Loucy (cell line): Measurements from ENCODE around the gene NUP88.

Experiments
- H2AFZ ChIP-seq: fragments of 200-600 bp; sonication (generic); 2 replicates; pipeline ENCODE4 v1.6.0; 2016; ENCODE audit warnings: antibody characterized with exemption, mild to moderate bottlenecking, low read length, moderate library complexity
- H3F3A ChIP-seq: fragments of 200-600 bp; 2 replicates; pipeline ENCODE4 v1.6.0; 2016; ENCODE audit warnings: antibody characterized with exemption, low read depth, mild to moderate bottlenecking
- H3K27me3 ChIP-seq: fragments of 200-600 bp; sonication (generic); 2 replicates; pipeline ENCODE4 v1.6.1; 2014; ENCODE audit warnings: low read length, mild to moderate bottlenecking; ENCODE audit not compliant: insufficient read depth, poor library complexity, severe bottlenecking
- H3K36me3 ChIP-seq: fragments of 200-600 bp; sonication (generic); 2 replicates; pipeline ENCODE4 v1.6.1; 2016; ENCODE audit warnings: low read length; ENCODE audit not compliant: insufficient read depth
- H3K4me1 ChIP-seq: fragments of 200-600 bp; sonication (generic); 2 replicates; pipeline ENCODE4 v1.5.1; 2014; ENCODE audit warnings: low read length, mild to moderate bottlenecking; ENCODE audit not compliant: insufficient read depth, poor library complexity, severe bottlenecking
- H3K4me2 ChIP-seq: fragments of 200-600 bp; sonication (generic); 2 replicates; pipeline ENCODE4 v1.6.0; 2014; ENCODE audit warnings: antibody characterized with exemption, low read length, low read depth, mild to moderate bottlenecking; ENCODE audit not compliant: poor library complexity, severe bottlenecking
- H3K4me3 ChIP-seq: fragments of 200-600 bp; sonication (generic); 2 replicates; pipeline ENCODE4 v1.5.1; 2014; ENCODE audit warnings: low read length, mild to moderate bottlenecking, mixed read lengths; ENCODE audit not compliant: poor library complexity, severe bottlenecking
- H3K79me2 ChIP-seq: fragments of 200-600 bp; sonication (generic); 2 replicates; pipeline ENCODE4 v1.6.1; 2014; ENCODE audit warnings: low read length; ENCODE audit not compliant: insufficient read depth
- H3K9ac ChIP-seq: fragments of 200-600 bp; sonication (generic); 2 replicates; pipeline ENCODE4 v1.6.0; 2014; ENCODE audit warnings: mild to moderate bottlenecking, low read depth, low read length, moderate library complexity; ENCODE audit not compliant: poor library complexity, severe bottlenecking
- H3K9me2 ChIP-seq: fragments of 200-600 bp; sonication (generic); replicated peaks from 2 replicates; pipeline ENCODE4 v1.6.1; 2016; ENCODE audit warnings: low read depth, low read length, mixed read lengths
- H3K9me3 ChIP-seq: fragments of 200-600 bp; sonication (generic); 2 replicates; pipeline ENCODE4 v1.6.1; 2014; ENCODE audit warnings: mild to moderate bottlenecking, antibody characterized with exemption, low read length, low read depth; ENCODE audit not compliant: insufficient read depth
- H4K20me1 ChIP-seq: fragments of 200-600 bp; sonication (generic); 2 replicates; pipeline ENCODE4 v1.6.0; 2014; ENCODE audit warnings: antibody characterized with exemption, low read length, mild to moderate bottlenecking; ENCODE audit not compliant: insufficient read depth, poor library complexity, severe bottlenecking
- EZH2phosphoT487 ChIP-seq: fragments of 200-600 bp; IDR thresholded peaks from 2 replicates; pipeline ENCODE4 v1.6.1; 2018; ENCODE audit warnings: antibody characterized with exemption, mild to moderate bottlenecking, moderate library complexity, borderline replicate concordance
- TF ChIP-seq, protein P1 (sequence below): fragments of 200-600 bp; sonication (generic); conservative IDR thresholded peaks from 2 replicates; pipeline ENCODE4 v1.5.1; 2014; ENCODE audit warnings: mild to moderate bottlenecking, antibody characterized with exemption, low read length

The NUP88 gene

GRCh38 chr17:5362162-5362811, 57.2 kb downstream of the NUP88 start:
- H3K4me1 ChIP-seq: no peaks in the 10 kb centered on the region
- no peaks in the 10 kb centered on the region for H3K27me3 ChIP-seq
- H3K9me3 ChIP-seq: no peaks in the 10 kb centered on the region
- no peak overlapping the region for H3K4me3 ChIP-seq
- H3K79me2 ChIP-seq: no peaks in the 10 kb centered on the region
- H2AFZ ChIP-seq: no peak overlapping the region
- TF ChIP-seq, protein P1, sequence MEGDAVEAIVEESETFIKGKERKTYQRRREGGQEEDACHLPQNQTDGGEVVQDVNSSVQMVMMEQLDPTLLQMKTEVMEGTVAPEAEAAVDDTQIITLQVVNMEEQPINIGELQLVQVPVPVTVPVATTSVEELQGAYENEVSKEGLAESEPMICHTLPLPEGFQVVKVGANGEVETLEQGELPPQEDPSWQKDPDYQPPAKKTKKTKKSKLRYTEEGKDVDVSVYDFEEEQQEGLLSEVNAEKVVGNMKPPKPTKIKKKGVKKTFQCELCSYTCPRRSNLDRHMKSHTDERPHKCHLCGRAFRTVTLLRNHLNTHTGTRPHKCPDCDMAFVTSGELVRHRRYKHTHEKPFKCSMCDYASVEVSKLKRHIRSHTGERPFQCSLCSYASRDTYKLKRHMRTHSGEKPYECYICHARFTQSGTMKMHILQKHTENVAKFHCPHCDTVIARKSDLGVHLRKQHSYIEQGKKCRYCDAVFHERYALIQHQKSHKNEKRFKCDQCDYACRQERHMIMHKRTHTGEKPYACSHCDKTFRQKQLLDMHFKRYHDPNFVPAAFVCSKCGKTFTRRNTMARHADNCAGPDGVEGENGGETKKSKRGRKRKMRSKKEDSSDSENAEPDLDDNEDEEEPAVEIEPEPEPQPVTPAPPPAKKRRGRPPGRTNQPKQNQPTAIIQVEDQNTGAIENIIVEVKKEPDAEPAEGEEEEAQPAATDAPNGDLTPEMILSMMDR: no peak
- no peak for TF ChIP-seq EZH2phosphoT487
- no peak overlapping the region for H3K9ac ChIP-seq
- H3K4me2 ChIP-seq: no peak overlapping the region
- no peaks in the 10 kb centered on the region for H3K9me2 ChIP-seq
- no peaks in the 10 kb centered on the region for H3F3A ChIP-seq
- peaks cover 40% of the 10 kb centered on the region; the same call in 1 of the 2 replicates for H3K36me3 ChIP-seq
- H4K20me1 ChIP-seq: no peaks in the 10 kb centered on the region

- Histone ChIP-seq H3K4me1 (no peaks in the 10 kb centered on the region), H3K36me3 (peaks cover 40% of the 10 kb centered on the region; the same call in 1 of the 2 replicates)
- TF ChIP-seq, protein P1: no peak
- no peak for TF ChIP-seq EZH2phosphoT487
Observed at GRCh38 chr17:5361426-5361825, 58.0 kb downstream of the NUP88 start.

GRCh38 chr17:5355421-5356129, 63.9 kb downstream of the NUP88 start:
- H4K20me1 ChIP-seq: no peaks in the 10 kb centered on the region
- H3K4me2 ChIP-seq: no peak overlapping the region
- TF ChIP-seq, protein P1: no peak
- TF ChIP-seq EZH2phosphoT487: no peak
- no peaks in the 10 kb centered on the region for H3K79me2 ChIP-seq
- no peaks in the 10 kb centered on the region for H3K27me3 ChIP-seq
- H2AFZ ChIP-seq: no peak overlapping the region
- no peak overlapping the region for H3K9ac ChIP-seq
- H3K4me1 ChIP-seq: no peaks in the 10 kb centered on the region
- H3K9me2 ChIP-seq: no peaks in the 10 kb centered on the region
- no peaks in the 10 kb centered on the region for H3K9me3 ChIP-seq
- no peak overlapping the region for H3K4me3 ChIP-seq
- peaks cover 53% of the 10 kb centered on the region; the same call in 1 of the 2 replicates for H3K36me3 ChIP-seq
- H3F3A ChIP-seq: no peaks in the 10 kb centered on the region

More at GRCh38 chr17:5361426-5361825, 58.0 kb downstream of the NUP88 start:
- H3F3A ChIP-seq: no peaks in the 10 kb centered on the region
- no peaks in the 10 kb centered on the region for H3K79me2 ChIP-seq
- no peak overlapping the region for H3K4me2 ChIP-seq
- no peak overlapping the region for H3K4me3 ChIP-seq
- H3K9me3 ChIP-seq: no peaks in the 10 kb centered on the region
- H3K9me2 ChIP-seq: no peaks in the 10 kb centered on the region
- no peaks in the 10 kb centered on the region for H3K27me3 ChIP-seq
- H4K20me1 ChIP-seq: no peaks in the 10 kb centered on the region
- H3K9ac ChIP-seq: no peak overlapping the region
- no peak overlapping the region for H2AFZ ChIP-seq
